T-helper 1 cell (primary cell): ENCODE results near the gene SEC61A2.

Experiments used
- DNase-seq, 5 donors: peaks; one replicate each; pipeline ENCODE4 v3.0.0-alpha.2; 2012 to 2020

The SEC61A2 gene

DNA sequence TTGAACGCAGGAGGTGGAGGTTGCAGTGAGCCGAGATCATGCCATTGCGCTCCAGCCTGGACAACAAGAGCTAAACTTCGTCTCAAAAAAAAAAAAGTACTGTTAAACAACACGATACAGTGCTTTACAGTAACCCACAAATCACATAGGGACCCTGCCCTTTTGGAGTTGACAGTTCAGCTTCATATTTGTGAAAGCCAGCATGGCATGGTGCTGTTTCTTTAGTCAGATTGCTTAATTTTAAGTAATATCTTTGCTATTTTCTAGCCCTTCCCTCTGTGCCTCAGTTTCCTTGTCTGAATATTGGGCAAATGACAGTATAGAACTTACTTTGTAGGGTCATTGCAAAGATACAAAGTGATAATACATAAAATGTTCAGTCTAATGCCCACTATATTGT is 71.4 kb downstream of the SEC61A2 start:
- DNase-seq: no peak

DNA sequence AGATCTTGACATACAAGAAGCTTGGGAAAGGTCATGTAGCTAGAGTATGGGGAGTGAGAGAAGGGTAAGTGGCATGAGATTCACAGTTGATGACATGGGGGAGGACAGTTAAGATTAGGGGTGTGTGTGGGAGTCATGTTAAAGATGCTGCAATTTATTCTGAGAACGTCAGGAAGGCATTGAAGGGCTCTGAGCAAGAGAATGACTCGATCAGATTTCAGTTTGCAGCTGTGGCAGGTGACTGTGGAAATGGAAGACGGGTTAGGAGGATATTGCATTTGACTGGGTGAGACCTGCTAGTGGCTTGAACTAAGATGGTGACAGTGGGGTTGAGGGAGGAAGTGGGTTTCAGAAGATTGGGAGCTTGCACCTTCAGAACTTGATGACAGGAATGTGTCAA is 72.1 kb downstream of the SEC61A2 start:
- DNase-seq: peak in 1 of 5 donors; percentile 53

DNA sequence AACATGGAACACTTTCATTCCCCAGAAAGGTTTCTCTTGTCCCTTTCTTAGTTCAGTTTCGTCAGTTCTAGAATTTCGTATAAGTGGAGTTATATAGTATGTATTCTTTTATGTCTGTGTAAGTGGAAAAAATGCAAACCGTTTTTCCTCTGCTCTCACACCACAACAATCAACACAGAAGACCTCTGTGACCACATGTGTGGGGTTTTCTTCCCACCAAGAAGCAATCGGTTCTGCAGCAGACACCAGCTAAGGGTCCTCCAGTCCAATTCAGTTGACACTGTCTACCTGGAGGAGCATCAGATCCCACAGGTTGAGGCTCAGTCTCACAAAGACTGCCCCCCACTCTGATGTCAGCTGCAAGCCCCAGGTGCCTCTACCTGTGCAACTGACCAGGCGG is 72.7 kb downstream of the SEC61A2 start:
- no peak for DNase-seq

DNA sequence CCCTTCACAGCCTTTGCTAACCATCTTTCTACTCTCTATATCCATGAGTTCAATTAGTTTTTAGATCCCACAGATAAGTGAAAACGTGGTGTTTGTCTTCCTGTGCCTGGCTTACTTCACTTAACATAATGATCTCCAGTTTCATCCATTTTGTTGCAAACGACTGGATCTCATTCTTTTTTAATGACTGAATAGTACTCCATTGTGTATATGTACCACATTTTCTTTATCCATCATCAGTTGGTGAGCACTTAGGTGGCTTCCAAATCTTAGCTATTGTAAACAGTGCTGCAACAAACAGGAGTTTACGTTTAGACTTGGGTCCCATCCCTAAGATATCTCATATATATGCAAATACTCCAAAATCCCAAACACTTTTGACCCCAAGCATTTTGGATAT is 75.6 kb downstream of the SEC61A2 start:
- DNase-seq: no peak

DNA sequence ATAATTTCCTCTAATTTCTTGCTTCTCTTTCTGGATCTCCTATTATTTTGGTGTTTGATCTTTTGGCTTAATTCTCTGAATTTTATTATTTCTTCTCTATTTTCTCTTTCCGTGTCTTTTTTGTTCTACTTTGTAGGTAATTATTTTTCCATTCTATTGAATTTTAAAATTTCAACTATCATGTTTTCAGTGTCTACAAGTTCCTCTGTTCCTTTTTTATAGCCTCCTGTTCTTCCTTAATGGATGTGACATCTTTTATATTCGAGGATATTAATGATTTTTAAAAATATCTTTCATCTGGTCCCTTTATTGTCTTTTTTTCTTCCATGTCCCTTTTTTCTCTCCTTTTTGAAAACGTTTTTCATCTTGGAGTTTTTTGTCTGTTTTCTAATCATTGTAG is 77.6 kb downstream of the SEC61A2 start:
- DNase-seq: no peak

DNA sequence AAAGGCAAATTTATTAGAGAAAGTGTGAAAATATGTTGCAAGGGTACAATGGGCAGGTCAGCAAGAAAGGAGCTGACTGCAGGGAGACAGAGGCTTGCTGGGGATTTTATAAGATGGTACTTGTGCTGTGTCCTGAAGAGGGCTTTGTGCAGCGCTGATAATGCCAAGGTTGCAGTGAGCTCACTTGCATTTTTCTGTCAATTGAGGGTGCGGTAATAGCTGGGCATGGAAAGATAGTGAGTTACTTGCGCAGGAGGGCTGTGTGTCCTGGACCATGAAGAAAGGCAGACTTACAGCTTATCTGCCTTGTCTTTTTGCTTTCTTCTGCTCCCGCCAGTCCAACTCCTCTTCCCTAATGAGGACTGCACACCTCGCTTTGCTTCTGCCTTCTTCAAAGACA is 79.0 kb downstream of the SEC61A2 start:
- no peak for DNase-seq

DNA sequence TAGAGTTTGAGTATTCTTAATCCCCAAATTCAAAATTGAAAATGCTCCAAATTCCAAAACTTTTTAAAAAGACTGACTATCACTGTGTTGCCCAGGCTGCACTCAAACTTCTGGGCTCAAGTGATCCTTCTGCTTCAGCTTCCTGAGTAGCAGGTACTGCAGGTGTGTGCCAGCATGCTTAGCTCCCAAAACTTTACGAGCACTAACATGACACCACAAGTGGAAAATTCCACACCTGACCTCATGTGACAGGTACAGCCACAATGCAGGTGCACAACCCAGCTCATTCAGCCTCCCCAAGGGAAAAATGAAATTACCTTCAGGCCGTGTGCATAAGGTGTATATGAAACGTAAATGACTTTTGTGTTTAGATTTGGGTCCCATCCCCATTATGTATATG is 83.0 kb downstream of the SEC61A2 start:
- DNase-seq: no peak

DNA sequence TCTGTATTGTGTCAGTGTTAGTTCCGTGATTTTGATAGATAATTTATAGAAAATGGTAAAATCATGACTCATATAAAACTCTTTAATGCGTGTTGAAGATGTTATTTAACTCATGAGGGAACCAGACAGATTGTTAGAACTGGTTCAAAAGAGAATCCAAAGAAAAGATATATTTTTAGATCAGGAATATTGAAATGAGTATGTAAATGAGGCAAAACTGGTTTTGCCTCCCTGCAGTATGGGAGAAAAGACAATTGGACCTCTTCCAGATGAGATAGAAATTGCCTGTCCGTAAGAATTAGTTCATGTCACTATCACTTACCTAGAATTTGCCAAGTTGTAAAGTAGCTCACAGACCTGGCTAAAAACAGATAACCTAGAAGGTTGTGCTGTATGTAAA is 84.1 kb downstream of the SEC61A2 start:
- DNase-seq: no peak

DNA sequence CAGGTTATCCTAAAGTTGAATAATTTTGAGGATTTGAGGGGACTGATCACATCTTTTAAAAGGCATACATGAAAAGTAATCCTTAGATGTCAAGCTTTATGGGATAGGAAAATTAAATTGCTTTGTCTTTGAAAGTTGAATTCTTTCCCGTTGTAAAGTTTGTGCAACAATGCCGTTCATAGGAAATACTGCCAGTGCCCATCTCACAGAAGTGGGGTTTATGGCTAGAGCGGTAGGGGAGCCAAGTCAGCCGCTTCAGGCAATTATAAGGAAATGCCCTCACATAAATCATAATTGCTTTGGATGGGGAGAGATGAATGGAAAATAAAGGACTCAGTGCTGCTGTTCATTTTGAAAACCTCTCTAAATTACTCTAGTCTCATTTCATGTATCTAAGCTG is 84.6 kb downstream of the SEC61A2 start:
- DNase-seq: no peak

DNA sequence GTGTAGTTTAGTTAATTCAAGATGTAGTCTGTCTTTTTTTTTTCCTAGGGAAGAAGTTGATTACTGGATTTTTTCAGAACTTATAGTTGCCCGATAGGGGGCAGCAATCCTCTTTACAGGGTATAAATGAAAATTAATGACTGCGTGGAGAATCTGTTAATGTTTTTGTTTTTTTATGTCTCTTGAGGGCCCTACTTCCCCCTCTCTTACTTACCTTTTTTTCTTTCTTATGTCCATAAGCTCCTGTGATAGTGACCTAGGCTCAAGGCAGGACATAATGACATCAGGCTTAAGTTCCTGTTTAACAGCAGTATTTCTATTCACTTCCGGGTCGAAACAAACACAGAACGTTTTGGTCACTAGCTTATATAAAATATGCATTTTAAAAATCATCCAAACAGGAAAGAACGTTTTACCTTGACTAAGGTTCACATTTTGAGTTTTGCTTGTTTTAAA is 85.3 kb downstream of the SEC61A2 start:
- peak in 4 of 5 donors; percentile 17 to 52 (median 38) for DNase-seq
